ENCODE measurements around the gene CACNB2.

- TF ChIP-seq POLR2A (IDR thresholded peaks at IDR 0.05; ENCODE audit: low read length) (no peak), GATA1 (IDR thresholded peaks at IDR 0.05; ENCODE audit: low read depth, low read length) (no peak)
Measured at GRCh38 chr10:18577823-18578685, 437.8 kb downstream of the CACNB2 start.
